ENCODE measurements around the gene PPP4R3B.

DNA sequence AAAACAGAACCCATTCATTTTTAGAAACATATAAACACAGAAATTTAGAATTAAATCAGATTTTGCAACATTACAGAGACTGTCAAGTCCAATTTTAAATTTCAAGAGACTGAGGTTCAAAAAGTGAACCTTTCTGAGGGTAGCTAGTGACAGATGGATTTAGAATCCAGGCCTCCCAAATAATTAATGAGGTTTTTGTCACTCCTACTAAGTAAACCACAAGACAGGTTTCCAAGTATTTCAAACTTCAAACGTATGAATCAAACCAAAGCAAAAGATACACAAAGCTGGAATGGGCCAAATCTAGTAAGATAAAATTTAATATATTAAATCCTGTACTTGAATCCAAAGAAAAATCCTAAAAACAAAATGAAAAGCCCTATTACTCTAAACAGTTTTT lies 25.3 kb downstream of the PPP4R3B start:
- TF ChIP-seq POLR2A (IDR thresholded peaks at IDR 0.05; ENCODE audit: low read length) = no peak
- no peak for TF ChIP-seq GATA1 (IDR thresholded peaks at IDR 0.05; ENCODE audit: low read depth, low read length)
